Activated naive CD4-positive, alpha-beta T cell treated with anti-CD3 and anti-CD28 coated beads, Interleukin-2, amount 50 U/mL, for 72 hours (primary cell): Measurements from ENCODE around the gene CCR8. TPM values are rescaled to one million over a fixed set of nuclear protein-coding genes. Genes with fewer than 3 reads are reported as not detected.
"Not testable (repeated sequence)": the region's sequence is repeated elsewhere in the genome, so short reads cannot be mapped to it uniquely, and the experiment has no call there.

ENCODE experiments used
- ATAC-seq, 2 donors: fragments of 150-1000 bp; cut with Tn5 transposase; 2 replicates each; pipeline ENCODE4 v1.10.0; 2021; ENCODE audit warnings: mild to moderate bottlenecking in 2 of 2, moderate library complexity in 2 of 2
- DNase-seq, 2 donors: peaks; one replicate each; pipeline ENCODE4 v3.0.0; 2021 to 2022; ENCODE audit warnings: low spot score in 2 of 2
- H3K27ac Mint-ChIP-seq, 2 donors: one replicate each; pipeline ENCODE4 v1.8.0; 2022; ENCODE audit warnings: mild to moderate bottlenecking in 2 of 2, mixed read lengths in 2 of 2
- H3K36me3 Mint-ChIP-seq, 2 donors: one replicate each; pipeline ENCODE4 v1.8.0; 2022; ENCODE audit warnings: mixed read lengths in 2 of 2
- H3K9me3 Mint-ChIP-seq, 2 donors: one replicate each; pipeline ENCODE4 v1.8.0; 2022; ENCODE audit warnings: mixed read lengths in 2 of 2
- total RNA-seq, 2 donors: library from RNA; stranded (reverse); gene quantifications; one replicate each; pipeline ENCODE4 v1.2.3, GENCODE V29; 2022

CCR8 gene
- total RNA-seq, 2 donors from 2014 or later = 0.36 to 0.53 TPM

GRCh38 chr3:39361252-39361927, 31.9 kb downstream of the CCR8 start:
- peak; percentile 31 to 63 for DNase-seq
- peak overlapping the region; percentile 56 to 79 for H3K27ac Mint-ChIP-seq
- peaks cover 0 to 5% of the 10 kb centered on the region in 2 donors for H3K36me3 Mint-ChIP-seq
- peaks cover 4 to 13% of the 10 kb centered on the region in 2 donors for H3K9me3 Mint-ChIP-seq
- ATAC-seq = peak; percentile 84 to 94

- Mint-ChIP-seq H3K9me3 (peaks cover 4 to 13% of the 10 kb centered on the region in 2 donors), H3K27ac (no peak overlapping the region), H3K36me3 (peaks cover 0 to 5% of the 10 kb centered on the region in 2 donors)
- DNase-seq (no peak), ATAC-seq (no peak)
These were observed 32.7 kb downstream of the CCR8 start for GRCh38 chr3:39362192-39362591.

GRCh38 chr3:39362812-39363211, 33.3 kb downstream of the CCR8 start:
- peak in 1 of 2 donors; percentile 32 for ATAC-seq
- Mint-ChIP-seq H3K27ac (no peak overlapping the region), H3K9me3 (peaks cover 4 to 13% of the 10 kb centered on the region in 2 donors), H3K36me3 (peaks cover 0 to 5% of the 10 kb centered on the region in 2 donors)
- DNase-seq = no peak

GRCh38 chr3:39370450-39370849, 40.9 kb downstream of the CCR8 start:
- not testable (repeated sequence) for DNase-seq, H3K27ac Mint-ChIP-seq, H3K36me3 Mint-ChIP-seq, ATAC-seq
- H3K9me3 Mint-ChIP-seq = peaks cover 10 to 22% of the 10 kb centered on the region in 2 donors

GRCh38 chr3:39372833-39373232, 43.3 kb downstream of the CCR8 start:
- H3K36me3 Mint-ChIP-seq = peaks cover 8 to 9% of the 10 kb centered on the region in 2 donors
- no peak for ATAC-seq
- H3K27ac Mint-ChIP-seq = no peak overlapping the region
- no peak for DNase-seq
- peaks cover 10 to 17% of the 10 kb centered on the region in 2 donors for H3K9me3 Mint-ChIP-seq

GRCh38 chr3:39376959-39377634, 47.6 kb downstream of the CCR8 start:
- no peak overlapping the region for H3K27ac Mint-ChIP-seq
- no peaks in the 10 kb centered on the region for H3K36me3 Mint-ChIP-seq
- no peak for DNase-seq
- H3K9me3 Mint-ChIP-seq = no peaks in the 10 kb centered on the region
- no peak for ATAC-seq

GRCh38 chr3:39378088-39378487, 48.6 kb downstream of the CCR8 start:
- Mint-ChIP-seq H3K9me3 (no peaks in the 10 kb centered on the region), H3K27ac (no peak overlapping the region), H3K36me3 (no peaks in the 10 kb centered on the region)
- peak; percentile 74 to 82 for ATAC-seq
- peak in 1 of 2 donors; percentile 59 for DNase-seq

GRCh38 chr3:39378957-39379777, 49.7 kb downstream of the CCR8 start:
- Mint-ChIP-seq H3K9me3 (no peaks in the 10 kb centered on the region), H3K27ac (no peak overlapping the region), H3K36me3 (peaks cover 6 to 8% of the 10 kb centered on the region in 2 donors)
- no peak for ATAC-seq
- DNase-seq = no peak

- DNase-seq (no peak), ATAC-seq (no peak)
- H3K27ac Mint-ChIP-seq = no peak overlapping the region
- no peaks in the 10 kb centered on the region for H3K9me3 Mint-ChIP-seq
- peaks cover 6 to 8% of the 10 kb centered on the region in 2 donors for H3K36me3 Mint-ChIP-seq
These were observed 50.3 kb downstream of the CCR8 start for GRCh38 chr3:39379778-39380155.

GRCh38 chr3:39381432-39381831, 51.9 kb downstream of the CCR8 start:
- DNase-seq = no peak
- peaks cover 15% of the 10 kb centered on the region in 2 donors for H3K36me3 Mint-ChIP-seq
- ATAC-seq = no peak
- no peaks in the 10 kb centered on the region for H3K9me3 Mint-ChIP-seq
- no peak overlapping the region for H3K27ac Mint-ChIP-seq

Other genes starting within 250 kb of the CCR8 start
- gene GORASP1, start 222.1 kb upstream of the CCR8 start, total RNA-seq = 10 to 100 TPM; 19.0 to 22.7 TPM
- 1 to 10 TPM; 1.6 to 2.5 TPM for gene TTC21A, start 222.0 kb upstream of the CCR8 start, total RNA-seq
- 10 to 100 TPM; 72.9 to 87.1 TPM for gene CSRNP1, start 176.1 kb upstream of the CCR8 start, total RNA-seq
- 1 to 10 TPM in 1 of 2 donors, under 1 TPM in 1; 0.14 to 4.1 TPM for gene XIRP1, start 137.1 kb upstream of the CCR8 start, total RNA-seq
- gene CX3CR1, start 49.7 kb upstream of the CCR8 start, total RNA-seq = under 1 TPM; 0.23 to 0.25 TPM
- 10 to 100 TPM; 21.2 to 25.3 TPM for gene SLC25A38, start 53.7 kb downstream of the CCR8 start, total RNA-seq
- gene RPSA, start 77.0 kb downstream of the CCR8 start, total RNA-seq = 1,000 to 10,000 TPM; 2,574 to 3,520 TPM
- not detected for gene MOBP, start 138.0 kb downstream of the CCR8 start, total RNA-seq